ENCODE measurements around the gene CHMP4A. TPM values are rescaled to one million over a fixed set of nuclear protein-coding genes. Genes with fewer than 3 reads are reported as not detected.

CHMP4A gene
- total RNA-seq, 6 experiments from 2014 or later: 32.4 to 41.1 (median 38.8) TPM

GRCh38 chr14:24238123-24238522, 24.8 kb upstream of the CHMP4A start:
- TF ChIP-seq CTCF (IDR thresholded peaks at IDR 0.05): no peak
- Mint-ChIP-seq H3K4me3 (peak overlapping the region; percentile 26), H3K4me1 (ENCODE audit: low read depth) (peaks cover 89% of the 10 kb centered on the region), H3K27ac (peak overlapping the region; percentile 72), H3K9me3 (no peaks in the 10 kb centered on the region), H3K36me3 (ENCODE audit: low read depth) (peaks cover 73% of the 10 kb centered on the region), H3K27me3 (ENCODE audit: insufficient read depth) (peaks cover 3% of the 10 kb centered on the region)
- DNase-seq: no peak

- Mint-ChIP-seq H3K4me3 (peak overlapping the region; percentile 26; the same call in 1 of the 2 replicates), H3K36me3 (ENCODE audit: low read depth) (peaks cover 73% of the 10 kb centered on the region), H3K27me3 (ENCODE audit: insufficient read depth) (peaks cover 3% of the 10 kb centered on the region), H3K4me1 (ENCODE audit: low read depth) (peaks cover 88% of the 10 kb centered on the region), H3K27ac (peak overlapping the region; percentile 72), H3K9me3 (no peaks in the 10 kb centered on the region)
- no peak for DNase-seq
- TF ChIP-seq CTCF (IDR thresholded peaks at IDR 0.05): 0 out of 2 replicates have a peak, but pooled peaks have one; percentile 16
Measured at GRCh38 chr14:24237463-24237955, 24.2 kb upstream of the CHMP4A start.

DNA sequence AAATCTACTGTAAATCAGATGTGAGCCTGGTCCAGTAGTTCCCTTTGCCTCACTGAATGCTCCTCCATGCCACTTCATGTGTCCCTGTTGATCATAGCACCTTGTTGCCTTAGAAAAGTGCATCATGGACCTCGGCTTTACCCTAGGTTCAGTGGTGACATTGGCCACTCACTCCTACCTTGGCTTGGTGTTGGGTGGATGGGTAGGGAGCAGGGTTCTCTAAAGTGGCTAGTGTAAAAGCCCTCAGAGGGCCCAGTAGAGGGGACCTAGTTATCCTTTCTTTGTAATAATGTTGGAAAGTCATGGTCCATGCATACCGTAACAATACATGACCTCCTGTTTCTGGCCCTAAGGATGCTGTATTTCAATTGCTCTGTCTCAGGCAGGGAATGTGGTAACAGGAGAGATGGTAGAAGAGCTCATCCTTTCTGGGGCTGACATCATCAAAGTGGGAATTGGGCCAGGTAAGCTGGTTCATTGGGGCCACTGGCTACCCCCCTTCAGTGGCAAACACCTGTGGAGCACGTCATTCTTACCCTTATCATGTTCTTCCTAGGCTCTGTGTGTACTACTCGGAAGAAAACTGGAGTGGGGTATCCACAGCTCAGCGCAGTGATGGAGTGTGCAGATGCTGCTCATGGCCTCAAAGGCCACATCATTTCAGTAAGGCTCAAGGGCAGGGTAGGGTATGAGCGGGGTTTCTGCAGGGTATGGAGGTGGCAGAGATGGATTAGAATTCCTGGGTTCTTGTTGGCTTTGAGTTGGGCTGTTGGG, 23.6 kb upstream of the CHMP4A start:
- Mint-ChIP-seq H3K4me1 (ENCODE audit: low read depth) (peaks cover 87% of the 10 kb centered on the region), H3K9me3 (no peaks in the 10 kb centered on the region), H3K36me3 (ENCODE audit: low read depth) (peaks cover 78% of the 10 kb centered on the region), H3K27ac (peak overlapping the region; percentile 72), H3K4me3 (no peak overlapping the region; the same call in 1 of the 2 replicates), H3K27me3 (ENCODE audit: insufficient read depth) (peaks cover 2% of the 10 kb centered on the region)
- no peak for TF ChIP-seq CTCF (IDR thresholded peaks at IDR 0.05)
- DNase-seq: no peak

DNA sequence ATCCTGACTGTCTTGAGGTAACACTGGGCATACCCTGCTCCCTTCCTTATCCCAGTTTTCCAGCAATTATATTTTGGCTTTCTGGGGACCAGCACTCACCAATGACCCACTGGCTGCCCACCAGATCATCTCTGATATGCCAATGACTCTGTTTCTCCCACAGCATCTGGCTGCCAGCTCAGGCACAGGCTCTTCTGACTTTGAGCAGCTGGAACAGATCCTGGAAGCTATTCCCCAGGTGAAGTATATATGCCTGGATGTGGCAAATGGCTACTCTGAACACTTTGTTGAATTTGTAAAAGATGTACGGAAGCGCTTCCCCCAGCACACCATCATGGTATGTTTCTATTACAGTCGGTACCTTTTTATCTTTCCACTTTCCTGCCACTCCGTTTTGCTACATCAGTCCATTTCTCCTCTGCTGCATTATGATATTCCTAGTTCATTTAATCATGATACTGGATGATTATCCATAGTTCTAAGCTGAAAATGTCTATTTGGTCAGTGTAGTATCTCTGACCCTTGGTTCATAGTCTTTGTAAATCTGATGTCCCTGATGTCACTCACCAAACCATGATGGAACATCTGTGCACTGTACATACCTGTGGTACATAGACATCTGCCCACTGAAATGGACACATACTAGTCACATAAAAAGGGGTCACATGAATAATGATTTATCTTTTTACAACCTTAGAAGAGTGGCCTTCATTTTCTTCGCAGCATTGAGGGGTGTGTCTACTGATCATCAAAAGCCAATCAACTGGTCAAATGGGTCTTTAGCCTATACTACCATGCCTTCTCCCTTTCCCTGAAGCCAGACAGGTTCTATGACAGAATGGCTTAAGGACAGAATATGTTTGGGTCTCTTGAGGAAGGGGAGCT, 22.8 kb upstream of the CHMP4A start:
- Mint-ChIP-seq H3K27ac (peak overlapping the region; percentile 87), H3K4me1 (ENCODE audit: low read depth) (peaks cover 85% of the 10 kb centered on the region), H3K36me3 (ENCODE audit: low read depth) (peaks cover 84% of the 10 kb centered on the region), H3K4me3 (no peak overlapping the region), H3K9me3 (no peaks in the 10 kb centered on the region), H3K27me3 (ENCODE audit: insufficient read depth) (no peaks in the 10 kb centered on the region; the same call in none of the 2 replicates)
- DNase-seq: no peak
- no peak for TF ChIP-seq CTCF (IDR thresholded peaks at IDR 0.05)

DNA sequence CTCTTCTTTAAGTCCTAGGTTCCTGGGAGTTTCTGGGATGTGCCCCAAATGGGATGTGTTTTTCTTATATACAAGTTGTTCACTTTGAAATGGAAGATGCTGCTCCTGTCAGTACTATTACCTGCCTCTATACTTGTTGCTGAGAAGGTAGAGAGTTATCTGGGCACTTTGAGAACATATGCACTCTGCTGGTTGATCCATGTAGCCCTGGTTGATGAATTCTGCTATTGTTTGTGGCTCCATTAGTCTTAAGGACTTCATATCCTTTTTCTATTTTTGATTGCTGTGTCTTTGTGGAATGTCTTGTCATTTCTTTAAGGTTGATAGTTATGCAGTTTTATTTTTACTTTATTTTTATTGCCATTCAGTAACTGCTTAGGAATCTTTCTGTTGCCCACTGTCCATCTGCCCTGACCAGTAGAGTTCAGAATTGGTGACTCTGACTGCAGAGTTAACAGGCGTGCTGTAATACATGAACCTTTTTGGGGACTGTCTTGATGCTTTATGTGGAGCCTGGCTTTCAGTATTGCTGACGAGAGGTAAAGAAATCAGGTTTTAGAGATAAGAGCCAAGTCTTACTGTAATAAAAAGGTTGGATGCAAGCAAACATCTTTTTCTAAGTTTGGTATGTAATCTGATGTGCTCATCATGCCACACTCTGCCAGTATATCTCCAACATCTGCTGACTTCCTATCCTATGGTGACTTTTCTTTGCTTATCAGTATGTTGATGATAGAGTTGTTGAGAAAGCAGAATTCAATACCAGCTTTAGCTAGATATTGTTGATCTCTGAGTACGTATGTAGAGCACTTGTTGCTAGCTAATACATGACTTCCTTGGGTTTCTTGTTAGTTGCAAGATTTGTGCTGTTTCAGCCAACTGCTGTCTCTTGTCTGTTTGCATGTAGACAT, 21.1 kb upstream of the CHMP4A start:
- TF ChIP-seq CTCF (IDR thresholded peaks at IDR 0.05): peak; percentile 30; the same call in 1 of the 2 replicates
- no peak for DNase-seq
- Mint-ChIP-seq H3K36me3 (ENCODE audit: low read depth) (peaks cover 70% of the 10 kb centered on the region), H3K4me3 (peak overlapping the region; percentile 94), H3K27ac (peak overlapping the region; percentile 87), H3K27me3 (ENCODE audit: insufficient read depth) (no peaks in the 10 kb centered on the region; the same call in none of the 2 replicates), H3K4me1 (ENCODE audit: low read depth) (peaks cover 69% of the 10 kb centered on the region), H3K9me3 (no peaks in the 10 kb centered on the region)
